ENCODE measurements around the gene EMC9.
"Not testable (repeated sequence)": the region's sequence is repeated elsewhere in the genome, so short reads cannot be mapped to it uniquely, and the experiment has no call there.

- TF ChIP-seq POLR2A, CTCF (IDR thresholded peaks at IDR 0.05): not testable (repeated sequence)
Measured at GRCh38 chr14:24105609-24106239, 35.7 kb downstream of the EMC9 start.

Measured in uterus (tissue), 2 donors.